H1 (cell line): Measurements from ENCODE around the gene TMEM176B. TPM values are rescaled to one million over a fixed set of nuclear protein-coding genes. Genes with fewer than 3 reads are reported as not detected.

Source experiments
- CTCF ChIA-PET: fragments of 300-600 bp; sonication (Branson Sonifier 250); formaldehyde crosslinking; loops from one replicate; lab custom pipeline; 2021; ENCODE audit not compliant: partially characterized antibody; lab: Charles Lee
- POLR2A ChIA-PET: fragments of 300-600 bp; sonication (Branson Sonifier 250); formaldehyde crosslinking; loops from one replicate; lab custom pipeline; 2021; ENCODE audit warnings: inconsistent platforms; ENCODE audit not compliant: partially characterized antibody; lab: Charles Lee
- DNase-seq, 2 experiments: peaks; one replicate each; pipeline versions ENCODE4 v3.0.0 to v3.0.0-alpha.2; 2010 to 2022; ENCODE audit warnings: low spot score in 2 of 2, low read depth in 1 of 2, mixed read lengths in 1 of 2
- FAIRE-seq: peaks from 2 replicates; lab custom pipeline; 2011; peaks lifted over from hg19 to GRCh38; lab: Jason Lieb, UNC
- H2AFZ ChIP-seq: 2 replicates; pipeline ENCODE4 v1.8.1; 2012; ENCODE audit warnings: low read length, inconsistent platforms
- H2AK5ac ChIP-seq: 2 replicates; pipeline ENCODE4 v1.6.1; 2013; ENCODE audit warnings: low read depth, low read length
- H2BK120ac ChIP-seq: replicated peaks from 2 replicates; pipeline ENCODE3; 2013; ENCODE audit warnings: low read depth, low read length, inconsistent platforms
- H2BK12ac ChIP-seq: 2 replicates; pipeline ENCODE4 v1.6.1; 2013; ENCODE audit warnings: low read depth, low read length
- H2BK15ac ChIP-seq: 2 replicates; pipeline ENCODE4 v1.6.1; 2013; ENCODE audit warnings: low read length
- H2BK20ac ChIP-seq: 2 replicates; pipeline ENCODE4 v1.6.1; 2013; ENCODE audit warnings: low read length
- H2BK5ac ChIP-seq: 2 replicates; pipeline ENCODE4 v1.6.1; 2013; ENCODE audit warnings: low read depth, low read length
- H3K14ac ChIP-seq: 2 replicates; pipeline ENCODE4 v1.6.1; 2013; ENCODE audit warnings: inconsistent platforms; ENCODE audit not compliant: insufficient read length
- H3K18ac ChIP-seq: 2 replicates; pipeline ENCODE4 v1.6.1; 2013; ENCODE audit warnings: low read length; ENCODE audit errors: extremely low read depth
- H3K23ac ChIP-seq: 2 replicates; pipeline ENCODE4 v1.6.1; 2013; ENCODE audit warnings: inconsistent platforms; ENCODE audit not compliant: insufficient read length
- H3K23me2 ChIP-seq: 2 replicates; pipeline ENCODE4 v1.6.1; 2013; ENCODE audit warnings: low read depth, low read length
- H3K27ac ChIP-seq: 2 replicates; pipeline ENCODE4 v1.6.1; 2011; ENCODE audit warnings: low read depth, low read length, inconsistent platforms
- H3K27me3 ChIP-seq, 4 experiments: replicated peaks in 1 of 4; 1 replicate in 1 of 4; 2 replicates in 3 of 4; pipeline versions ENCODE4 v1.6.1 to v1.8.1; 2011 to 2013; ENCODE audit warnings: low read length in 3 of 4, mild to moderate bottlenecking in 3 of 4, inconsistent platforms in 2 of 4, mixed read lengths in 2 of 4, moderate library complexity in 1 of 4; ENCODE audit not compliant: control insufficient read depth in 3 of 4, insufficient read depth in 3 of 4; ENCODE audit errors: extremely low read depth in 1 of 4
- H3K36me3 ChIP-seq, 4 experiments: 2 replicates each; pipeline versions ENCODE4 v1.6.1 to v1.8.1; 2011 to 2013; ENCODE audit warnings: mild to moderate bottlenecking in 4 of 4, low read length in 3 of 4, moderate library complexity in 2 of 4, control low read depth in 1 of 4, inconsistent platforms in 1 of 4; ENCODE audit not compliant: insufficient read depth in 4 of 4, control insufficient read depth in 2 of 4
- H3K4ac ChIP-seq: replicated peaks from 2 replicates; pipeline ENCODE3; 2013; ENCODE audit warnings: low read length, low read depth, mixed read lengths, inconsistent platforms; ENCODE audit not compliant: insufficient read length
- H3K4me1 ChIP-seq, 4 experiments: replicated peaks in 1 of 4; 1 replicate in 1 of 4; 2 replicates in 3 of 4; pipeline versions ENCODE4 v1.6.1 to v1.8.1; 2011 to 2013; ENCODE audit warnings: low read length in 3 of 4, inconsistent platforms in 2 of 4, mixed read lengths in 1 of 4; ENCODE audit not compliant: insufficient read depth in 4 of 4, control insufficient read depth in 3 of 4
- H3K4me2 ChIP-seq, 2 experiments: 2 replicates each; pipeline versions ENCODE4 v1.6.1 to v1.8.1; 2011 to 2013; ENCODE audit warnings: low read depth in 2 of 2, low read length in 2 of 2, control low read depth in 1 of 2, inconsistent platforms in 1 of 2, mild to moderate bottlenecking in 1 of 2; ENCODE audit not compliant: insufficient read depth in 1 of 2
- H3K4me3 ChIP-seq, 4 experiments: fragments of 200-600, 300-600 bp in 1 of 4; sonication (generic), shearing (Covaris generic), sonication (Bioruptor Twin) in 1 of 4; 2 replicates each; pipeline versions ENCODE4 v1.5.1 to v1.8.1; 2011 to 2016; ENCODE audit warnings: low read length in 4 of 4, low read depth in 3 of 4, control low read depth in 2 of 4, inconsistent platforms in 2 of 4, mild to moderate bottlenecking in 2 of 4, mixed read lengths in 1 of 4, moderate library complexity in 1 of 4; ENCODE audit not compliant: insufficient read depth in 2 of 4; ENCODE audit errors: extremely low read depth in 1 of 4
- H3K56ac ChIP-seq: replicated peaks from 2 replicates; pipeline ENCODE3; 2013; ENCODE audit warnings: low read depth, mild to moderate bottlenecking, mixed read lengths, low read length, inconsistent platforms; ENCODE audit not compliant: insufficient read length
- H3K79me1 ChIP-seq: 2 replicates; pipeline ENCODE4 v1.6.1; 2013; ENCODE audit warnings: low read depth, low read length, control low read depth
- H3K79me2 ChIP-seq, 2 experiments: 2 replicates each; pipeline versions ENCODE4 v1.6.1 to v1.8.1; 2012 to 2013; ENCODE audit warnings: low read length in 2 of 2, mild to moderate bottlenecking in 2 of 2, inconsistent platforms in 1 of 2; ENCODE audit not compliant: insufficient read depth in 2 of 2, control insufficient read depth in 1 of 2
- H3K9ac ChIP-seq, 4 experiments: replicated peaks in 1 of 4; 1 replicate in 1 of 4; 2 replicates in 3 of 4; pipeline versions ENCODE4 v1.6.1 to v1.8.1; 2011 to 2013; ENCODE audit warnings: low read depth in 3 of 4, low read length in 3 of 4, control low read depth in 2 of 4, mild to moderate bottlenecking in 2 of 4, moderate library complexity in 2 of 4, inconsistent platforms in 1 of 4; ENCODE audit errors: extremely low read depth in 1 of 4
- H3K9me3 ChIP-seq, 2 experiments: 2 replicates each; pipeline versions ENCODE4 v1.6.1 to v1.8.1; 2012 to 2013; ENCODE audit warnings: mild to moderate bottlenecking in 2 of 2, moderate library complexity in 2 of 2, control low read depth in 1 of 2, inconsistent platforms in 1 of 2, low read depth in 1 of 2, low read length in 1 of 2, mixed read lengths in 1 of 2; ENCODE audit not compliant: insufficient read depth in 2 of 2
- H4K20me1 ChIP-seq, 2 experiments: replicated peaks in 1 of 2; 2 replicates each; pipeline versions ENCODE3 to v1.8.1; 2011 to 2013; ENCODE audit warnings: inconsistent platforms in 2 of 2, low read length in 2 of 2, mild to moderate bottlenecking in 1 of 2; ENCODE audit not compliant: insufficient read depth in 2 of 2, control insufficient read depth in 1 of 2
- H4K5ac ChIP-seq: 2 replicates; pipeline ENCODE4 v1.6.1; 2013; ENCODE audit warnings: low read length, low read depth, mixed read lengths, inconsistent platforms; ENCODE audit not compliant: insufficient read length
- H4K8ac ChIP-seq: 2 replicates; pipeline ENCODE4 v1.8.0; 2013; ENCODE audit warnings: mild to moderate bottlenecking, moderate library complexity, low read length, inconsistent platforms; ENCODE audit not compliant: insufficient read depth; ENCODE audit errors: extremely low read depth
- H4K91ac ChIP-seq: replicated peaks from 2 replicates; pipeline ENCODE3; 2013; ENCODE audit warnings: low read length, mixed read lengths, inconsistent platforms; ENCODE audit not compliant: insufficient read length
- ATF2 ChIP-seq: IDR thresholded peaks from 2 replicates; pipeline ENCODE4 v1.6.1; 2012; ENCODE audit warnings: low read length, inconsistent platforms
- CHD1 ChIP-seq: IDR thresholded peaks from 2 replicates; pipeline ENCODE4 v1.6.1; 2012; ENCODE audit warnings: low read depth, low read length, improper control_type of control experiment
- CHD2 ChIP-seq: IDR thresholded peaks from 2 replicates; pipeline ENCODE4 v1.6.1; 2012; ENCODE audit warnings: low read length, improper control_type of control experiment
- CTCF ChIP-seq, 3 experiments: IDR thresholded peaks; 1 replicate in 2 of 3; 2 replicates in 1 of 3; pipeline versions ENCODE4 v1.5.1 to v1.6.1; 2011; ENCODE audit warnings: low read length in 3 of 3, mild to moderate bottlenecking in 3 of 3, inconsistent platforms in 2 of 3, low read depth in 1 of 3, moderate library complexity in 1 of 3; ENCODE audit not compliant: insufficient read depth in 1 of 3; ENCODE audit errors: control extremely low read depth in 1 of 3
- GTF2F1 ChIP-seq: IDR thresholded peaks from 2 replicates; pipeline ENCODE4 v1.6.1; 2012; ENCODE audit warnings: low read depth, low read length, improper control_type of control experiment, borderline replicate concordance
- RAD21 ChIP-seq, 2 experiments: IDR thresholded peaks in 1 of 2; conservative IDR thresholded peaks in 1 of 2; 2 replicates each; pipeline ENCODE4 v1.6.1; 2011; ENCODE audit warnings: low read depth in 2 of 2, low read length in 2 of 2, improper control_type of control experiment in 1 of 2, inconsistent platforms in 1 of 2, mild to moderate bottlenecking in 1 of 2, moderate library complexity in 1 of 2
- RNF2 ChIP-seq: fragments of 200-900, 300-1000 bp; sonication (generic); IDR thresholded peaks from 2 replicates; pipeline ENCODE4 v1.7.1; 2016; ENCODE audit warnings: borderline replicate concordance, low read depth, mild to moderate bottlenecking, antibody characterized with exemption, low read length; ENCODE audit not compliant: poor library complexity, severe bottlenecking; ENCODE audit errors: missing control alignments
- SAP30 ChIP-seq: fragments of 300-600 bp; sonication (generic); IDR thresholded peaks from 2 replicates; pipeline ENCODE4 v1.7.1; 2012; ENCODE audit warnings: low read length, moderate library complexity, mild to moderate bottlenecking, inconsistent platforms; ENCODE audit not compliant: insufficient read depth, insufficient replicate concordance
- WGBS, 2 experiments: shearing (Covaris generic) in 1 of 2; methylation state at CpG; one replicate each; pipeline versions ENCODE4 v1.1.6 to v1.1.7; 2013 to 2015; ENCODE audit warnings: low lambda C conversion rate in 2 of 2, mixed read lengths in 2 of 2, inconsistent platforms in 1 of 2, low coverage in 1 of 2, missing lambda C conversion rate in 1 of 2; ENCODE audit not compliant: insufficient replicate concordance in 2 of 2, insufficient coverage in 1 of 2, insufficient read length in 1 of 2; ENCODE audit errors: extremely low coverage in 1 of 2, missing lambda C conversion rate in 1 of 2; 5-methylcytosine and 5-hydroxymethylcytosine counted together
- polyA plus RNA-seq, 7 experiments: library from polyadenylated mRNA; depleted of rRNA in 3 of 7; stranded (reverse) in 5 of 7; unstranded in 2 of 7; fragments of >200 nt in 5 of 7; fragments of 200-250 nt in 2 of 7; gene quantifications; 1 replicate in 5 of 7; 2 replicates in 1 of 7; 4 replicates in 1 of 7; pipeline versions ENCODE4 v1.2.1 to v1.2.3, GENCODE V29; 2011 to 2013; ENCODE audit warnings: missing spikeins in 2 of 7, mixed read lengths in 2 of 7
- total RNA-seq: library from RNA; stranded (reverse); fragmentation: NEBNext Ultra II Directional; extraction: Animal tissue kit (Norgen Biotek cat#: 25700); gene quantifications from 2 replicates; pipeline ENCODE4 v1.2.1, GENCODE V29; 2021

The TMEM176B gene
- total and polyA plus RNA-seq, 2 of the 8 experiments (the other 6 are each of a cell fraction or from before 2014, with no cell fraction given), result 1.2 to 2.1 TPM

- DNase-seq (no peak), FAIRE-seq (no peak)
- H2BK20ac ChIP-seq, result no peak overlapping the region
- H4K20me1 ChIP-seq, result no peaks in the 10 kb centered on the region
- H2BK120ac ChIP-seq, result no peak overlapping the region
- no peaks in the 10 kb centered on the region for H3K36me3 ChIP-seq
- 72% methylated on average over 2 of the region's 2 CpGs; no CpG with 5 or more reads in 1 of the 2 experiments for WGBS, 2 experiments
- H3K9ac ChIP-seq, result no peak overlapping the region
- no peaks in the 10 kb centered on the region for H3K23me2 ChIP-seq
- H3K18ac ChIP-seq, result no peak overlapping the region
- H3K27ac ChIP-seq, result no peak overlapping the region
- H3K9me3 ChIP-seq, result no peaks in the 10 kb centered on the region
- no peak overlapping the region for H2BK12ac ChIP-seq
- no peak overlapping the region for H2BK15ac ChIP-seq
- no peaks in the 10 kb centered on the region for H3K27me3 ChIP-seq
- no peak overlapping the region for H2BK5ac ChIP-seq
- no peak overlapping the region for H2AFZ ChIP-seq
- H3K4ac ChIP-seq, result no peak overlapping the region
- no peak overlapping the region for H2AK5ac ChIP-seq
- POLR2A ChIA-PET, result no interaction called here
- H3K79me2 ChIP-seq, result no peaks in the 10 kb centered on the region
- no peak overlapping the region for H3K23ac ChIP-seq
- H4K91ac ChIP-seq, result no peak overlapping the region
- H3K4me3 ChIP-seq, result no peak overlapping the region
- no peak overlapping the region for H4K8ac ChIP-seq
- no peak overlapping the region for H3K56ac ChIP-seq
- H3K79me1 ChIP-seq, result no peaks in the 10 kb centered on the region
- no peak overlapping the region for H3K14ac ChIP-seq
- CTCF ChIA-PET, result interaction anchor here (1.0 to 3.8 kb wide), 3 partner anchors 9 to 181 kb away, joined by 3 to 50 read pairs (median 4); no protein-coding TSS in a partner anchor
- H4K5ac ChIP-seq, result no peak overlapping the region
- H3K4me2 ChIP-seq, result no peak overlapping the region
- H3K4me1 ChIP-seq, result no peaks in the 10 kb centered on the region
- TF ChIP-seq RAD21 (IDR thresholded peaks at IDR 0.05 in 1 of 2, conservative IDR thresholded peaks at IDR 0.05 in 1 of 2; ENCODE audit: low read depth in 2 of 2, low read length in 2 of 2), result no peak
- TF ChIP-seq ATF2, result no peak
- no peak for TF ChIP-seq CTCF (IDR thresholded peaks at IDR 0.05; ENCODE audit: control extremely low read depth in 1 of 3, insufficient read depth in 1 of 3, low read depth in 1 of 3, low read length in 3 of 3)
- no peak for TF ChIP-seq CHD1
- TF ChIP-seq RNF2, result no peak
- TF ChIP-seq GTF2F1, result no peak
- TF ChIP-seq SAP30, result no peak
- no peak for TF ChIP-seq CHD2
Measured at GRCh38 chr7:150781961-150782360, 18.2 kb downstream of the TMEM176B start.
